Ectodermal cell (in vitro differentiated cells): ENCODE results near the gene RELCH.
A peak's percentile ranks its signal among the peaks of the same experiment; 100 is the strongest.

Source experiments
- H3K27ac ChIP-seq: 2 replicates; pipeline ENCODE4 v1.7.0; 2013; ENCODE audit warnings: mild to moderate bottlenecking, low read depth, low read length; ENCODE audit not compliant: insufficient read depth, poor library complexity, severe bottlenecking
- H3K27me3 ChIP-seq: 2 replicates; pipeline ENCODE4 v1.7.0; 2013; ENCODE audit warnings: mild to moderate bottlenecking, low read length; ENCODE audit not compliant: insufficient read depth, control insufficient read depth, poor library complexity, severe bottlenecking
- H3K36me3 ChIP-seq: one replicate; pipeline ENCODE4 v1.7.0; 2013; ENCODE audit warnings: low read length; ENCODE audit not compliant: control insufficient read depth, insufficient read depth
- H3K4me1 ChIP-seq: one replicate; pipeline ENCODE4 v1.7.0; 2013; ENCODE audit warnings: low read length; ENCODE audit not compliant: control insufficient read depth, insufficient read depth
- H3K4me3 ChIP-seq: 2 replicates; pipeline ENCODE4 v1.7.0; 2013; ENCODE audit warnings: low read depth, low read length, control low read depth; ENCODE audit not compliant: insufficient read depth
- H3K9me3 ChIP-seq: 2 replicates; pipeline ENCODE4 v1.7.0; 2013; ENCODE audit warnings: mild to moderate bottlenecking, low read length, moderate library complexity; ENCODE audit not compliant: control insufficient read depth
- WGBS, 2 experiments: methylation state at CpG; one replicate each; pipeline ENCODE4 v1.1.7; 2013; ENCODE audit warnings: missing lambda C conversion rate in 2 of 2; 5-methylcytosine and 5-hydroxymethylcytosine counted together

The RELCH gene

GRCh38 chr18:62312851-62313250 is 125.8 kb downstream of the RELCH start:
- Histone ChIP-seq H3K27me3 (no peaks in the 10 kb centered on the region), H3K36me3 (peaks cover 3% of the 10 kb centered on the region), H3K27ac (no peak overlapping the region), H3K4me3 (no peak overlapping the region), H3K4me1 (no peaks in the 10 kb centered on the region), H3K9me3 (no peaks in the 10 kb centered on the region)
- WGBS, 2 experiments = 92 to 93% methylated on average over 1 of the region's 1 CpG

- H3K36me3 ChIP-seq = no peaks in the 10 kb centered on the region
- H3K27ac ChIP-seq = no peak overlapping the region
- H3K4me1 ChIP-seq = no peaks in the 10 kb centered on the region
- H3K4me3 ChIP-seq = no peak overlapping the region
- 91 to 96% methylated on average over 2 of the region's 4 CpGs for WGBS, 2 experiments
- no peaks in the 10 kb centered on the region for H3K9me3 ChIP-seq
- H3K27me3 ChIP-seq = peaks cover 16% of the 10 kb centered on the region
Measured at GRCh38 chr18:62318228-62319180, 131.4 kb downstream of the RELCH start.

GRCh38 chr18:62321201-62321600 is 134.1 kb downstream of the RELCH start:
- Histone ChIP-seq H3K36me3 (no peaks in the 10 kb centered on the region), H3K4me3 (no peak overlapping the region), H3K4me1 (no peaks in the 10 kb centered on the region), H3K27me3 (peaks cover 42% of the 10 kb centered on the region), H3K9me3 (no peaks in the 10 kb centered on the region), H3K27ac (no peak overlapping the region)
- 60 to 66% methylated on average over 3 of the region's 3 CpGs for WGBS, 2 experiments

GRCh38 chr18:62323483-62324180 is 136.6 kb downstream of the RELCH start:
- Histone ChIP-seq H3K4me3 (no peak overlapping the region), H3K9me3 (no peaks in the 10 kb centered on the region), H3K36me3 (no peaks in the 10 kb centered on the region), H3K27ac (no peak overlapping the region), H3K4me1 (no peaks in the 10 kb centered on the region), H3K27me3 (peaks cover 63% of the 10 kb centered on the region)
- WGBS, 2 experiments = 9 to 13% methylated on average over 6 of the region's 6 CpGs

- Histone ChIP-seq H3K27me3 (peaks cover 63% of the 10 kb centered on the region), H3K4me1 (no peaks in the 10 kb centered on the region), H3K9me3 (no peaks in the 10 kb centered on the region), H3K4me3 (peak overlapping the region; percentile 22), H3K36me3 (no peaks in the 10 kb centered on the region), H3K27ac (no peak overlapping the region)
- WGBS, 2 experiments = 61 to 68% methylated on average over 12 of the region's 12 CpGs
Measured at GRCh38 chr18:62324181-62324828, 137.2 kb downstream of the RELCH start.

- 2 to 3% methylated on average over 99 of the region's 99 CpGs for WGBS, 2 experiments
- H3K27ac ChIP-seq = no peak within 1 kb of the TSS
- no peaks in the 10 kb centered on the region for H3K9me3 ChIP-seq
- peak within 1 kb of the TSS; percentile 53 for H3K4me3 ChIP-seq
- no peaks in the 10 kb centered on the region for H3K4me1 ChIP-seq
- no peaks in the 10 kb centered on the region for H3K36me3 ChIP-seq
- peaks cover 63% of the 10 kb centered on the region for H3K27me3 ChIP-seq
Measured at GRCh38 chr18:62324917-62325805, 138.1 kb downstream of the RELCH start, which contains the start of gene TNFRSF11A. TSS of gene TNFRSF11A (plus strand) at chr18:62325310. CDS start at chr18:62325353, 43 bp downstream.

- no peak overlapping the region for H3K27ac ChIP-seq
- H3K4me1 ChIP-seq = no peaks in the 10 kb centered on the region
- 4 to 6% methylated on average over 45 of the region's 45 CpGs for WGBS, 2 experiments
- H3K4me3 ChIP-seq = peak overlapping the region; percentile 53
- peaks cover 63% of the 10 kb centered on the region for H3K27me3 ChIP-seq
- H3K36me3 ChIP-seq = no peaks in the 10 kb centered on the region
- H3K9me3 ChIP-seq = no peaks in the 10 kb centered on the region
Measured at GRCh38 chr18:62325806-62326645, 139.0 kb downstream of the RELCH start.

- Histone ChIP-seq H3K27ac (no peak overlapping the region), H3K4me1 (no peaks in the 10 kb centered on the region), H3K9me3 (no peaks in the 10 kb centered on the region), H3K27me3 (peaks cover 61% of the 10 kb centered on the region), H3K36me3 (no peaks in the 10 kb centered on the region), H3K4me3 (no peak overlapping the region)
- 65 to 69% methylated on average over 10 to 11 of the region's 12 CpGs for WGBS, 2 experiments
Measured at GRCh38 chr18:62326646-62327348, 139.7 kb downstream of the RELCH start.
